GM12875 (cell line): ENCODE results near the gene SCLY.
A peak's percentile ranks its signal among the peaks of the same experiment; 100 is the strongest.

ENCODE experiments used
- H3K4me3 ChIP-seq: one replicate; pipeline ENCODE4 v1.5.1; 2011; ENCODE audit warnings: low read depth, low read length, control low read depth
- TF ChIP-seq, protein P1 (sequence below): IDR thresholded peaks from 2 replicates; pipeline ENCODE4 v1.5.1; 2011; ENCODE audit warnings: low read depth, mild to moderate bottlenecking, control low read depth, inconsistent platforms, low read length, moderate library complexity, borderline replicate concordance; ENCODE audit not compliant: insufficient read depth

Gene SCLY

DNA sequence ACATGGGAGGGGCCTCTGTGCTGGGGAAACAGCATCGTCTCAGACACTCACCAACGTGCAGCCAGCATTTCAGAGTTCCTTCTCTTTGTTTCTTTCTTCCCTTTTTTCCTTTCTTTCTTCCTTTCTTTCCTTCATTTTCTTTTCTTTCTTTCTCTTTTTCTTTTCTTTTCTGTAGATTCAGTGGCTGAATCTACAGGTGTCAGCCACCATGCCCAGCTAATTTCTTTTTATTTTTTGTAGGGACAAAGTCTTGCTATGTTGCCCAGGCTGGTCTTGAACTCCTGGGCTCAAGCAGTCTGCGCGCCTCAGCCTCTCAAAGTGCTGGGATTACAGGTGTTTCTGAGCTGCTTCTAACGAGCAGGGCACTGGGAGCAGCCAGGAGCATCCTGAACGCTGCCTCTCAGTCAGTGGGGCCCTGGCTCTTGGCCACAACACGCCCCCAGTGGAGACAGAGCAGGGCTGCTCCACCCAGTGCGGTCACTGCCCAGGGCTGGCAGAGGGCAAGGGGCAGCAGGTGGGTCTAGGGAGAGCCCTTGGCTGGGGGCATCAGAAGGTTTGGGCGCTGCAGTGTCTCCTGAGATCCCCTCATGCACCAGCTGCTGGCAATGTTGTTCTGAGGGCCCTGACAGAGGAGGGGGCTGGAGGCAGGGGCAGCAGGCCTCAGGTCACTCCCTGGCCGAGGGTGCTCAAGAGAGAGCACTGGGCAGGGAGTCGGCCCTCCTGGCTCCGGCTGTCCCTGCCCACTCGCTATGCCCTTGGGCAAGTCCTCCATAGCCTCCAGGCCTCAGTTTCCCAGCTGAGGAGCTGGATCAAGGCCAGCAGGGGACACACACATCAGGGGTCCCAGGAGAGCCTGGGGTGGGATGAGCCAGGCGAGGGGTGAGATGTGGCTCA, 72.9 kb downstream of the SCLY start:
- TF ChIP-seq, protein P1, sequence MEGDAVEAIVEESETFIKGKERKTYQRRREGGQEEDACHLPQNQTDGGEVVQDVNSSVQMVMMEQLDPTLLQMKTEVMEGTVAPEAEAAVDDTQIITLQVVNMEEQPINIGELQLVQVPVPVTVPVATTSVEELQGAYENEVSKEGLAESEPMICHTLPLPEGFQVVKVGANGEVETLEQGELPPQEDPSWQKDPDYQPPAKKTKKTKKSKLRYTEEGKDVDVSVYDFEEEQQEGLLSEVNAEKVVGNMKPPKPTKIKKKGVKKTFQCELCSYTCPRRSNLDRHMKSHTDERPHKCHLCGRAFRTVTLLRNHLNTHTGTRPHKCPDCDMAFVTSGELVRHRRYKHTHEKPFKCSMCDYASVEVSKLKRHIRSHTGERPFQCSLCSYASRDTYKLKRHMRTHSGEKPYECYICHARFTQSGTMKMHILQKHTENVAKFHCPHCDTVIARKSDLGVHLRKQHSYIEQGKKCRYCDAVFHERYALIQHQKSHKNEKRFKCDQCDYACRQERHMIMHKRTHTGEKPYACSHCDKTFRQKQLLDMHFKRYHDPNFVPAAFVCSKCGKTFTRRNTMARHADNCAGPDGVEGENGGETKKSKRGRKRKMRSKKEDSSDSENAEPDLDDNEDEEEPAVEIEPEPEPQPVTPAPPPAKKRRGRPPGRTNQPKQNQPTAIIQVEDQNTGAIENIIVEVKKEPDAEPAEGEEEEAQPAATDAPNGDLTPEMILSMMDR, result 0 out of 2 replicates have a peak, but pooled peaks have one; percentile 2
- H3K4me3 ChIP-seq, result no peak overlapping the region

DNA sequence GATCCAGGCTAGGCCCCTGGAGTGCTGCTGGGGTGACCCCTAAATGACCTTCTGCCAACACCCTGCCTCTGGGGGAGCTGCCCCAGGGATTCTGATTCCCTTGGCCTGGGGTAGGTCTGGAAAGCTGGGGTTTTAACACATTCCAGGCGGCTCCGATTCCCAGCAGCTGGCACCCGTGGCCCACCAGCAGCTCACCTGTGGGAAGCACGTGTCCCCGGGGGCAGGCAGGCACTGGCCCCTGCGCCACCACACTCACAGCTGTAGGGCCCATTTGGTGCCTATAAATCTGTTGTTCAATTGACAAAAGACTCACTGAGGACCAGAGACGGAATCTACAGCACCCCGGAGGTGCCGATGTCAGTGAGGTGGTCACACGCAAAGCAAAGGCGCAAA, 73.6 kb downstream of the SCLY start:
- no peak overlapping the region for H3K4me3 ChIP-seq
- TF ChIP-seq, protein P1, result no peak

DNA sequence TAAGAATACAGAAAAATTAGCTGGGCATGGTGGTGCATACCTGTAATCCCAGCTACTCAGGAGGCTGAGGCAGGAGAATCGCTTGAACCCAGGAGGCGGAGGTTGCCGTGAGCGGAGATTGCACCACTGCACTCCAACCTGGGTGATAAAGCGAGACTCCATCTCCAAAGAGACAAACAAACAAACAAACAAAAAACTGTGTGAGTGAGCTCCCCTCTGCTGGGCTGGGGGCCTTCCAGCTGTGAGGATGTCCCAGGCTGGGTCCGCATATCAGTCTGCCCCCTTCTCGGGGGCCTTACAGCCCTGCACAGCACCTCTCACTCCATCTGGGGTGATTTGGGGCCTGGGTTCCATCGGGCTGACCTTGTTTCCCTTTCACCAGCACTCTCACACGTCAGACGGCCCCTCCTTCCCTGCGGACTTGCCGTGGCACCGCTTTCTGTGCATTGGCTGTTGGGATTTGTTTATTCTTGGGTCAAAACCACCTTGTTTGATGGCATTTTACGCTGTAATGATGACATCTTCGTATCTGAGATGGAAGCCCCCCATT, 74.9 kb downstream of the SCLY start:
- TF ChIP-seq, protein P1, result no peak
- no peak overlapping the region for H3K4me3 ChIP-seq

DNA sequence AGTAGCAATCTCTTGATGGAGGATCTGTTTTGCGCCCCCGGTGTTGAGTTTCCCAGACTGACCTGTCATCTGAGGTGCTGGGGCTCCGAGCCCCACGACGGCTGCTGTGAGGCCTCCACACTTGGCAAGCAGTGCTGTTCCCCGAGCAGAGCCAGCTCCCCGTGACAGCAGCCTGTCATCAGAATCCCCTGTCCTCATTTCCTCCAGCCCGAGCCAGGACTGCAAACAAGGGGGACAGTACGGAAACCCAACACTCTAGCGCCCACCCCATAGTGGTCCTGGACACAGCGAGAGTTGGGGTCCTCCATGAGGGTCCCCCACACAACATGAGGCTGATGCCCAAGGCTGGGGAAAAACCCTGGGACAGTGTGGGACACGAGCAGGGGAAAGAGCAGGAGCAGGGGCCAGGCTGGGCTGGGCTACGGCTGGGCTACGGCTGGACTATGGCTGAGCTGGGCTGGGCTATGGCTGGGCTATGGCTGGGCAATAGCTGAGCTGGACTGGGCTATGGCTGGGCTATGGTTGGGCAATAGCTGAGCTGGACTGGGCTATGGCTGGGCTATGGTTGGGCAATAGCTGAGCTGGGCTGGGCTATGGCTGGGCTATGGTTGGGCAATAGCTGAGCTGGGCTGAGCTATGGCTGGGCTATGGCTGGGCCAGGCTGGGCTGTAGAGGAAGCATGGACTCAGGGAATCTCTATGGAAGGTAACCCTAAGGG, 76.2 kb downstream of the SCLY start:
- TF ChIP-seq, protein P1, result no peak
- no peak overlapping the region for H3K4me3 ChIP-seq

DNA sequence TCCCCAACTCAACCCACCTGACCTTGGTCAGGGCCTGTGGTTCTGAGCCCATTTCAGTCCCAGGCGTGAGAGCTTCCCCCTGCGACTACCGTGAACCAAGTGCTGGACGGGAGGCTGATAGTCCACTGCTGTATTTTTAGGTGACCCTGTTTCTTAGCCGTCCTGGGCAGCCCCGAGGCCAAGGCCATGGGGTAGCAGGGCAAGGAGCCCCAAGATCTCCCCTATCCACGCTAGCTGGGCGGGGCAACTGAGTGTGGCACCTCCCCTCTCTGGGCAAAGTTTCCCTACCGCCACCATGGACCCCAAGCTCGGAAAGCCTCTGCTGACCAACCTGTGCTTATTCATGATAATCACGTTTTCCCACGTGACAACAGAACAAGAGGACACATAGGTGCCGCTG, 77.1 kb downstream of the SCLY start:
- no peak overlapping the region for H3K4me3 ChIP-seq
- TF ChIP-seq, protein P1, result no peak

DNA sequence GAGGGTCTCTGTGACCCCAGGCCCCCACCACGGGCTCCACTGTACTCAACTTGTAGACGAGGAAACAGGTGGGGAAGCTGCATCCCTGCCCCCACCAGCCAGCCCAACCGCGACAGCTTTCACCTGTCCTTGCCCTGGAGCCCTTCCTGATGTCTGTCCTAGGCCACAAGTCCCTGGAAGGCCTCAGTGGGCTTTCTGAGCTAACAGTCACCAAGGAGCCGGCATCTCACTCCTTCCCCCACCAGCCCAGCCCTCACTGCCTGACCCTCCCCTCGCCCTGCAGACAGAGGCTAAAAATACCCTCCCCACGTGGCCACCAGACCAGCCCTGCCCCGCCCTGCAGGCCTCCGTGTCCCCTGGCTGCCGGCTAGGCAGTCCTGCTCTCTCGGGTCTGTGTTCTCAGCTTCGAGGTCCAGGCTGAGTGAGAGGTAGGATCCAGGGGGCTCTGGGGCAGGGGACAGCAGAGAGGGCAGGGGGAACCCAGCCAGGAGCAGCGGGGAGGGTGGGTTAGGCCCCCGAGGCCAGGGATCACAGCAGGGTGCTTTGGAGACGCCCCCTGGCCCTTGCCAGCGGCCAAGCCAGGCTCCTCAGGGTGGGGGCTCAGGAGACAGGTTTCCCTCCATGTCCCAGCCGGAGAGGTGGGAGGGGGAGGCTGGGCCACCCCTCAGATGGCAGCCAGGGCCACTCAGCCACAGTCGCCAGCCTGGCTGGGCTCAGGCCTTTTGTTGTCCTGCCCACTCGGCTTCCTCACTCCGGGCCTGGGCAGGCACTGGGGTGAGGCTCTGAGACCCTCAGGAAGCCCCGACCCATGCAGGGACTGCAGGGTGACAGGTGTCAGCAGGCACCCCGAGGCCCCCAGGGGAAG, 77.8 kb downstream of the SCLY start, which contains the start of gene KLHL30:
TSS of gene KLHL30 (plus strand) at position 338 of the 865 bp plus-strand sequence. CDS start 2,087 bp downstream, outside the sequence.
- TF ChIP-seq, protein P1, result no peak
- peak within 1 kb of the TSS; percentile 11 for H3K4me3 ChIP-seq
